ENCODE results near the gene ART4.

DNA sequence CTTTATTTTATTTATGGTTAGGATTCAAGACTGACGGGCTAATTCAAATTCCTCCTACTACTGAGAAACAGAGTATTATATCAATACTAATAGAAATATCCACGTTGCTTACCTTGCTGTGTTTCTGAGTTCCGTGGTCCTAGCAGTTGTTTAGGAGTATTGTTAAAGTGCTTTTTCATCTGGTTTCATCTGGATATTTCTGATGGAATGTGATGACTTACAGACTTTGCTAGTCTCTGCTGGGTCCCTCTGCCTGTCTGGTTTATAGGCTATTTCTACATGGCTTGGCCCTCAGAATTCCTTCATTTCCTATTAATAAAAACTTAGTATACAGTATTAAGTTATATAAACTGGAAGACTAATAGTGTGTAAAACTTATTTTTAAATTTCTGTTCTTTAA is 29.3 kb downstream of the ART4 start, which contains the start of gene SMCO3:
- TF ChIP-seq, protein P1, sequence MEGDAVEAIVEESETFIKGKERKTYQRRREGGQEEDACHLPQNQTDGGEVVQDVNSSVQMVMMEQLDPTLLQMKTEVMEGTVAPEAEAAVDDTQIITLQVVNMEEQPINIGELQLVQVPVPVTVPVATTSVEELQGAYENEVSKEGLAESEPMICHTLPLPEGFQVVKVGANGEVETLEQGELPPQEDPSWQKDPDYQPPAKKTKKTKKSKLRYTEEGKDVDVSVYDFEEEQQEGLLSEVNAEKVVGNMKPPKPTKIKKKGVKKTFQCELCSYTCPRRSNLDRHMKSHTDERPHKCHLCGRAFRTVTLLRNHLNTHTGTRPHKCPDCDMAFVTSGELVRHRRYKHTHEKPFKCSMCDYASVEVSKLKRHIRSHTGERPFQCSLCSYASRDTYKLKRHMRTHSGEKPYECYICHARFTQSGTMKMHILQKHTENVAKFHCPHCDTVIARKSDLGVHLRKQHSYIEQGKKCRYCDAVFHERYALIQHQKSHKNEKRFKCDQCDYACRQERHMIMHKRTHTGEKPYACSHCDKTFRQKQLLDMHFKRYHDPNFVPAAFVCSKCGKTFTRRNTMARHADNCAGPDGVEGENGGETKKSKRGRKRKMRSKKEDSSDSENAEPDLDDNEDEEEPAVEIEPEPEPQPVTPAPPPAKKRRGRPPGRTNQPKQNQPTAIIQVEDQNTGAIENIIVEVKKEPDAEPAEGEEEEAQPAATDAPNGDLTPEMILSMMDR (conservative IDR thresholded peaks at IDR 0.05 in 1 of 2, IDR thresholded peaks at IDR 0.05 in 1 of 2; ENCODE audit: extremely low read depth in 1 of 2, insufficient read depth in 1 of 2, low read depth in 1 of 2, low read length in 2 of 2): no peak
- no peak for TF ChIP-seq EZH2 (IDR thresholded peaks at IDR 0.05; ENCODE audit: borderline replicate concordance, low read length)

Measured in mammary epithelial cell (primary cell).